ENCODE data around the gene TBC1D1. TPM values are rescaled to one million over a fixed set of nuclear protein-coding genes. Genes with fewer than 3 reads are reported as not detected.

TBC1D1 gene
- total RNA-seq, 4 donors from 2014 or later, result 111 to 176 (median 142) TPM

DNA sequence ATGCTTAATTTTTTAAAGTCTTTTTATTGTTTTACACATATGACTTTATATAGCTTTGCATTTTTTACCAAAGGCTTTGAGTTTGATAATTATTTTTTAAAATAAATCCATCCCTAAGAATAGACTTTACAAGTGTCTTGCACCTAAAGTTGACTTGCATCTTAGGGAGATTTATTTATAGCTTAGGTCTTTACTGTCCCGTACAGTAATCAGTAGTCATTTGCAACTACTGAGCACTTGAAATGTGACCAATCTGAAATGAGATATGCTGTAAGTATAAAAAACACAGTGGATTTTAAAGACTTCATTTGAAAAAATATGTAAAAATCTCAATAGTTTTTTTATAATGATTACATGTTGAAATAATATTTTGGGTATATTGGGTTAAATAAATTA is 19.2 kb downstream of the TBC1D1 start:
- no peaks in the 10 kb centered on the region for H3K36me3 ChIP-seq
- ATAC-seq (peak; percentile 39 to 85), DNase-seq (no peak)
- in situ Hi-C loops (cut with MboI; ENCODE audit: low sequenced_read_pairs in 4 of 4) (no loop called here), intact Hi-C loops (cut with DNase I; ENCODE audit: low total_unique reads) (no loop called here)
- peaks cover 34 to 39% of the 10 kb centered on the region in 2 donors for H3K4me1 ChIP-seq
- H3K9me3 ChIP-seq, result no peaks in the 10 kb centered on the region
- peak overlapping the region in 3 of 4 donors; percentile 55 to 69 (median 64) for H3K27ac ChIP-seq
- no peak overlapping the region for H3K4me3 ChIP-seq
- H3K27me3 ChIP-seq, result no peaks in the 10 kb centered on the region
- TF ChIP-seq, protein P1, sequence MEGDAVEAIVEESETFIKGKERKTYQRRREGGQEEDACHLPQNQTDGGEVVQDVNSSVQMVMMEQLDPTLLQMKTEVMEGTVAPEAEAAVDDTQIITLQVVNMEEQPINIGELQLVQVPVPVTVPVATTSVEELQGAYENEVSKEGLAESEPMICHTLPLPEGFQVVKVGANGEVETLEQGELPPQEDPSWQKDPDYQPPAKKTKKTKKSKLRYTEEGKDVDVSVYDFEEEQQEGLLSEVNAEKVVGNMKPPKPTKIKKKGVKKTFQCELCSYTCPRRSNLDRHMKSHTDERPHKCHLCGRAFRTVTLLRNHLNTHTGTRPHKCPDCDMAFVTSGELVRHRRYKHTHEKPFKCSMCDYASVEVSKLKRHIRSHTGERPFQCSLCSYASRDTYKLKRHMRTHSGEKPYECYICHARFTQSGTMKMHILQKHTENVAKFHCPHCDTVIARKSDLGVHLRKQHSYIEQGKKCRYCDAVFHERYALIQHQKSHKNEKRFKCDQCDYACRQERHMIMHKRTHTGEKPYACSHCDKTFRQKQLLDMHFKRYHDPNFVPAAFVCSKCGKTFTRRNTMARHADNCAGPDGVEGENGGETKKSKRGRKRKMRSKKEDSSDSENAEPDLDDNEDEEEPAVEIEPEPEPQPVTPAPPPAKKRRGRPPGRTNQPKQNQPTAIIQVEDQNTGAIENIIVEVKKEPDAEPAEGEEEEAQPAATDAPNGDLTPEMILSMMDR (IDR thresholded peaks at IDR 0.05 in 4 of 5, conservative IDR thresholded peaks at IDR 0.05 in 1 of 5), result no peak
- TF ChIP-seq POLR2A (IDR thresholded peaks at IDR 0.05), result no peak

DNA sequence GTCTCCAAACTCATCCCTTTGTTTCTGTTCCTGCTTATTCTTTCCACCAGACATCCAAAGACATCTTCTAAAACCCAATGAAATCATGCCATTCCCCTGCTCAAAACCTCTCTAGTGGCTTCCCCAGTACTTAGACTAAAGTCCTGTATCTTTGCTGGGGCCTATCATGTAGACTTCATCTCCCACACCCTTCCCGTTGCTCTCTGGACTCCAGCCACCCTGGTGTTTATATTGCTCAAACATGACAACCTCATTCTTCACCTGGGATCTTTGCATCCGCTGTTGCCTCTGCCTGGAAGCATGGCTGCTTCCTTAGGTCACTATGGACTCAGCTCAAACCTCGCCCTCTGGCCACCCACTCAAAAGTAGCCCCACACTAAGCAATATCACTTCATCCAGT is 23.7 kb downstream of the TBC1D1 start:
- intact Hi-C loops (cut with DNase I; ENCODE audit: low total_unique reads), result no loop called here
- peaks cover 12 to 27% of the 10 kb centered on the region in 2 donors for H3K4me1 ChIP-seq
- ATAC-seq (no peak), DNase-seq (no peak)
- H3K27ac ChIP-seq, result no peak overlapping the region
- H3K27me3 ChIP-seq, result no peaks in the 10 kb centered on the region
- no peak for TF ChIP-seq POLR2A (IDR thresholded peaks at IDR 0.05)
- TF ChIP-seq, protein P1 (IDR thresholded peaks at IDR 0.05 in 4 of 5, conservative IDR thresholded peaks at IDR 0.05 in 1 of 5), result no peak
- H3K36me3 ChIP-seq, result no peaks in the 10 kb centered on the region
- no peaks in the 10 kb centered on the region for H3K9me3 ChIP-seq
- in situ Hi-C loops (cut with MboI; ENCODE audit: low sequenced_read_pairs in 4 of 4), result no loop called here
- H3K4me3 ChIP-seq, result no peak overlapping the region

DNA sequence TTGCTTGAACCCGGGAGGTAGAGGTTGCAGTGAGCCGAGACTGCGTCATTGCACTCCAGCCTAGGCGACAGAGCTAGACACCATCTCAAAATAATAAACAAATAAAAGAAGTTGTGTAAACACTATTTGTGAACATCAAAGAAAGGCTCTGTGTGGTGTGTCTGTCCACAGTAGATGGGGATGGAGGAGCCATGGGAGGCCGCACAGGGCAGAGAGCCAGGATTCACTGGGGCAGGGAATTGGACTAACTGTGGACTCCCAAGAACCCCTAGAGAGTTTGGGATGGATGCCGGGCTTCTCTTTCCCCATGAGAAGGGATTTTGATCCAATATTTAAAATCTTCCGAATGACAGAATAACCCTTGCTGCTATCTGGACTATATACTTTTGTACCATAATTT is 26.5 kb downstream of the TBC1D1 start:
- no peak overlapping the region for H3K27ac ChIP-seq
- no peaks in the 10 kb centered on the region for H3K27me3 ChIP-seq
- in situ Hi-C loops (cut with MboI; ENCODE audit: low sequenced_read_pairs in 4 of 4) (no loop called here), intact Hi-C loops (cut with DNase I; ENCODE audit: low total_unique reads) (no loop called here)
- DNase-seq (no peak), ATAC-seq (no peak)
- H3K4me3 ChIP-seq, result no peak overlapping the region
- TF ChIP-seq POLR2A (IDR thresholded peaks at IDR 0.05), result no peak
- TF ChIP-seq, protein P1 (IDR thresholded peaks at IDR 0.05 in 4 of 5, conservative IDR thresholded peaks at IDR 0.05 in 1 of 5), result no peak
- H3K4me1 ChIP-seq, result peaks cover 0 to 5% of the 10 kb centered on the region in 2 donors
- H3K9me3 ChIP-seq, result no peaks in the 10 kb centered on the region
- H3K36me3 ChIP-seq, result no peaks in the 10 kb centered on the region

DNA sequence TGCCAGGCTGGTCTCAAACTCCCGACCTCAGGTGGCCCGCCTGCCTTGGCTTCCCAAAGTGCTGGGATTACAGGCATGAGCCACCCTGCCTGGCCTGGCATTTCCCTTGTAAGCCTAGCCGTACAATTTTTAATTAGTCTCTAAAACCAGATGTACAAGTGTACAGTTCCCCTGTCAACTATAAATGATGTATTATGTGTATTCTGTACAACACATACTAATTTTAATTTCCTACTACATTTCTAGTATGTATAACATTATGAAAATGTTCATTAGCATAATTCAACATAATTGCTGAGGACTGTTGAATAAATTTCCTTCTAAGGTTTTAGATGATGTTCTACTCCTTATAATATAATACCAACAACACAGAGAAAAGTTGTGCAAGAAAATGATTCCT is 27.8 kb downstream of the TBC1D1 start:
- H3K27ac ChIP-seq, result peak overlapping the region in 1 of 4 donors; percentile 7
- ATAC-seq, result no peak

More for the DNA sequence above, 27.8 kb downstream of the TBC1D1 start:
- no peak for DNase-seq
- no peaks in the 10 kb centered on the region for H3K36me3 ChIP-seq
- TF ChIP-seq POLR2A (IDR thresholded peaks at IDR 0.05), result no peak
- TF ChIP-seq, protein P1 (IDR thresholded peaks at IDR 0.05 in 4 of 5, conservative IDR thresholded peaks at IDR 0.05 in 1 of 5), result no peak
- peaks cover 0 to 5% of the 10 kb centered on the region in 2 donors for H3K4me1 ChIP-seq
- H3K4me3 ChIP-seq, result no peak overlapping the region
- no peaks in the 10 kb centered on the region for H3K27me3 ChIP-seq
- H3K9me3 ChIP-seq, result no peaks in the 10 kb centered on the region
- intact Hi-C loops (cut with DNase I; ENCODE audit: low total_unique reads) (no loop called here), in situ Hi-C loops (cut with MboI; ENCODE audit: low sequenced_read_pairs in 4 of 4) (no loop called here)
